ENCODE measurements around the gene SLC15A5.

GRCh38 chr12:16218234-16218633 is 59.3 kb downstream of the SLC15A5 start:
- no peak for TF ChIP-seq ZFP3 (CRISPR knock-in tag; IDR thresholded peaks at IDR 0.05)
- TF ChIP-seq CREB5 (CRISPR knock-in tag; IDR thresholded peaks at IDR 0.05; ENCODE audit: low read depth) = no peak
- no peak for TF ChIP-seq ZFP30 (CRISPR knock-in tag; IDR thresholded peaks at IDR 0.05)
- TF ChIP-seq PPARA (CRISPR knock-in tag; IDR thresholded peaks at IDR 0.05; ENCODE audit: borderline replicate concordance) = no peak
- TF ChIP-seq PATZ1 (CRISPR knock-in tag; IDR thresholded peaks at IDR 0.05; ENCODE audit: borderline replicate concordance) = no peak
- no peak for TF ChIP-seq ZNF565 (CRISPR knock-in tag; conservative IDR thresholded peaks at IDR 0.05; ENCODE audit: low read depth)
- no peak for TF ChIP-seq BACH2 (CRISPR knock-in tag; IDR thresholded peaks at IDR 0.05; ENCODE audit: borderline replicate concordance)
- TF ChIP-seq ZNF70 (CRISPR knock-in tag; IDR thresholded peaks at IDR 0.05) = no peak

All from SK-N-SH treated with all-trans-retinoic acid at 6 μM for 48 hours (cell line).